Right atrium auricular region (tissue), 2 donors: ENCODE measurements around the gene RAX. TPM values are rescaled to one million over a fixed set of nuclear protein-coding genes. Genes with fewer than 3 reads are reported as not detected.

Source experiments
- DNase-seq: peaks from one replicate; pipeline ENCODE4 v3.0.0-alpha.2; 2019; ENCODE audit warnings: low spot score
- H3K27ac ChIP-seq, 2 donors: fragments of 200-600 bp; sonication (generic); 1 replicate in 1 of 2; 2 replicates in 1 of 2; pipeline ENCODE4 v1.5.1; 2016 to 2019
- H3K27me3 ChIP-seq, 2 donors: fragments of 200-600 bp; sonication (generic); one replicate each; pipeline versions ENCODE4 v1.5.1 to v1.6.0; 2017 to 2019
- H3K36me3 ChIP-seq: fragments of 200-600 bp; sonication (generic); one replicate; pipeline ENCODE4 v1.5.1; 2016
- H3K4me1 ChIP-seq, 2 donors: fragments of 200-600 bp; sonication (generic); one replicate each; pipeline versions ENCODE4 v1.5.1 to v1.6.0; 2017 to 2019
- H3K4me3 ChIP-seq, 2 donors: fragments of 200-600 bp; sonication (generic); 1 replicate in 1 of 2; 2 replicates in 1 of 2; pipeline ENCODE4 v1.5.1; 2017 to 2019; ENCODE audit warnings: mild to moderate bottlenecking in 1 of 2, moderate library complexity in 1 of 2
- H3K9me3 ChIP-seq, 2 donors: fragments of 200-600 bp; sonication (generic); one replicate each; pipeline ENCODE4 v1.5.1; 2019
- CTCF ChIP-seq, 2 donors: fragments of 200-600 bp; sonication (generic); IDR thresholded peaks; one replicate each; pipeline ENCODE4 v1.5.1; 2019; ENCODE audit warnings: antibody characterized with exemption in 2 of 2
- total RNA-seq, 2 donors: library from RNA; depleted of rRNA; stranded (reverse); fragments of >200 nt; gene quantifications; one replicate each; pipeline ENCODE4 v1.1.0, GENCODE V29; 2016

RAX gene
- total RNA-seq, 2 donors from 2014 or later, result not detected

- no peak overlapping the region for H3K4me3 ChIP-seq
- H3K4me1 ChIP-seq, result no peaks in the 10 kb centered on the region
- H3K27me3 ChIP-seq, result no peaks in the 10 kb centered on the region
- no peak for DNase-seq
- no peaks in the 10 kb centered on the region for H3K9me3 ChIP-seq
- no peak for TF ChIP-seq CTCF (IDR thresholded peaks at IDR 0.05)
- no peaks in the 10 kb centered on the region for H3K36me3 ChIP-seq
- no peak overlapping the region for H3K27ac ChIP-seq
Observed at GRCh38 chr18:59228351-59228750, 44.9 kb downstream of the RAX start.

- DNase-seq, result no peak
- Histone ChIP-seq H3K27me3 (peaks cover 7 to 10% of the 10 kb centered on the region in 2 donors), H3K27ac (no peak overlapping the region), H3K4me1 (peaks cover 0 to 15% of the 10 kb centered on the region in 2 donors), H3K4me3 (no peak overlapping the region), H3K9me3 (no peaks in the 10 kb centered on the region), H3K36me3 (no peaks in the 10 kb centered on the region)
- no peak for TF ChIP-seq CTCF (IDR thresholded peaks at IDR 0.05)
Observed at GRCh38 chr18:59222341-59222740, 50.9 kb downstream of the RAX start.

GRCh38 chr18:59220784-59221765, 52.2 kb downstream of the RAX start:
- no peak for DNase-seq
- TF ChIP-seq CTCF (IDR thresholded peaks at IDR 0.05), result no peak
- Histone ChIP-seq H3K4me1 (peaks cover 0 to 15% of the 10 kb centered on the region in 2 donors), H3K27ac (no peak overlapping the region), H3K27me3 (peaks cover 7 to 10% of the 10 kb centered on the region in 2 donors), H3K36me3 (no peaks in the 10 kb centered on the region), H3K4me3 (no peak overlapping the region), H3K9me3 (no peaks in the 10 kb centered on the region)

GRCh38 chr18:59220164-59220783, 53.0 kb downstream of the RAX start:
- no peaks in the 10 kb centered on the region for H3K9me3 ChIP-seq
- H3K4me3 ChIP-seq, result no peak overlapping the region
- H3K4me1 ChIP-seq, result peaks cover 0 to 15% of the 10 kb centered on the region in 2 donors
- no peaks in the 10 kb centered on the region for H3K36me3 ChIP-seq
- no peak for TF ChIP-seq CTCF (IDR thresholded peaks at IDR 0.05)
- no peak overlapping the region for H3K27ac ChIP-seq
- peaks cover 7 to 10% of the 10 kb centered on the region in 2 donors for H3K27me3 ChIP-seq
- no peak for DNase-seq

- no peaks in the 10 kb centered on the region for H3K36me3 ChIP-seq
- no peak within 1 kb of the TSS for H3K27ac ChIP-seq
- peaks cover 0 to 15% of the 10 kb centered on the region in 2 donors for H3K4me1 ChIP-seq
- no peak for DNase-seq
- no peak within 1 kb of the TSS for H3K4me3 ChIP-seq
- peaks cover 7 to 10% of the 10 kb centered on the region in 2 donors for H3K27me3 ChIP-seq
- TF ChIP-seq CTCF (IDR thresholded peaks at IDR 0.05), result no peak
- H3K9me3 ChIP-seq, result no peaks in the 10 kb centered on the region
Observed at GRCh38 chr18:59219672-59220163, 53.5 kb downstream of the RAX start, which contains the start of gene GRP. TSS of gene GRP (plus strand) at chr18:59220158. CDS start at chr18:59220266, 108 bp downstream.
